Suppressor macrophage treated with lipopolysaccharide for 1 hour (primary cell): ENCODE data around the gene PTCD1.
"Not testable (repeated sequence)": the region's sequence is repeated elsewhere in the genome, so short reads cannot be mapped to it uniquely, and the experiment has no call there.

ENCODE experiments used
- DNase-seq, 3 donors: peaks; one replicate each; pipeline ENCODE4 v3.0.0-alpha.2; 2020 to 2022

PTCD1 gene

GRCh38 chr7:99385564-99385963 is 53.0 kb downstream of the PTCD1 start:
- peak in 1 of 3 donors; percentile 29 for DNase-seq

- peak in 1 of 3 donors; percentile 29 for DNase-seq
Measured at GRCh38 chr7:99384523-99384922, 54.1 kb downstream of the PTCD1 start.

DNA sequence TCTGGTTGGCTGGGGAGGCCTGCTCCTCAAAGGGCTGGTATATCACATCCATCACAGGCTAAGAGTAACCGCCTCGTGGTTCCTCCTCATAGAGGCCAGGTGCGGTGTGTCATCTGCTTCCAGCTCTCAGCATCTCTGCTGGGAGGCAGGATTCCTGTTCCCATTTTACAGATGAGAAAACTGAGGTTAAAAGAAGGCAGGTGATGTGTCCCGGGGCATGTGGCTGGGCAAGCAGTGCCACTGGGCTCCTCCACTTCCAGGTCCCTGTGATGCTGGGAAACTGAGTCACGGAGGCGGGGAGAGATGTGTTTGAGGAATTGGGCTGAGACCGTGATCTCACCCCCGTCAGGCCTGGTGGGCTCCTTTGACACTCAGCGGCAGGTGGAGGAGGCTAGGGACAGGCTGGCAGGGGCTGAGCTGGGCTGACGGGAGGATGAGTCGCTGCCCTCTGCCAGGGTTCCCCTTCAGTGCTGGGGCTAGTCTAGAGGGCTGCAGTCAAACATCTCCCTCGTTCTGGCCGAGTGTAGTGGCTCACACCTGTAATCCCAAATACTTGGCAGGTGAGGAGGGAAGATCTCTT is 54.7 kb downstream of the PTCD1 start:
- DNase-seq, result peak in 1 of 3 donors; percentile 42

DNA sequence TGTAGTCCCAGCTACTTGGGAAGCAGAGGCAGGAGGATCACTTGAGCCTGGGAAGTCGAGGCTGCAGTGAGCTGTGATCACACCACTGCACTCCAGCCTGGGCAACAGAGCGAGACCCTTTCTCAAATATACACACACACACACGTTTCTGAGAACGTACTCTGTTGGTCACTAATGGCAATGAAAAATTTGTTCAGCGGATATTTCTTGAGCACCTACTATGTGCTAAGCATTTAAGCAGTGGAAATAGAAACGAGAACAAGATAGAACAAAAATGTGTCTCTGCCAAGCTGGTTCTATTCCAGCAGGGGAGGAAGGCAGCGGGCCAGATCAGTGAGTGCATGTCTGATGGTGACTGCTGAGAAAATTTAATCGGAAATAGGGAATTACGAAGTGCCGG is 55.4 kb downstream of the PTCD1 start:
- no peak for DNase-seq

GRCh38 chr7:99381664-99382075 is 56.9 kb downstream of the PTCD1 start:
- no peak for DNase-seq

GRCh38 chr7:99380823-99381663 is 57.6 kb downstream of the PTCD1 start:
- peak; percentile 82 to 89 (median 86) for DNase-seq

GRCh38 chr7:99380032-99380822 is 58.4 kb downstream of the PTCD1 start:
- DNase-seq, result peak; percentile 94 to 97 (median 94)

DNA sequence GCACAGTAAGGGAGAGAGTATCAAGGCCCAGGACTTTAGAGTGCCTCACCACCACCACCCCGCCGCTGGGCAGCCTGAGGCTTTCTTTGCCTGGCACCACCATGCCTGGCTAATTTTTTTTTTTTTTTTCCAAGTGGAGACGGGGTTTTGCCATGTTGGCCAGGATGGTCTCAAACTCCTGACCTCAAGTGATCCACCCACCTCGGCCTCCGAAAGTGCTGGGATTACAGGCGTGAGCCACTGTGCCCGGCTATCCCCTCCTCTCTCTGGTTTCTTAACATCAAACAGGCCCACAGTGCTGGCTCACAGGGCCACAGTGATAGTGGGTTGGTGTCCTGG is 58.9 kb downstream of the PTCD1 start:
- DNase-seq, result not testable (repeated sequence)

- peak; percentile 92 to 97 (median 95) for DNase-seq
Measured at GRCh38 chr7:99379043-99379577, 59.5 kb downstream of the PTCD1 start.

DNA sequence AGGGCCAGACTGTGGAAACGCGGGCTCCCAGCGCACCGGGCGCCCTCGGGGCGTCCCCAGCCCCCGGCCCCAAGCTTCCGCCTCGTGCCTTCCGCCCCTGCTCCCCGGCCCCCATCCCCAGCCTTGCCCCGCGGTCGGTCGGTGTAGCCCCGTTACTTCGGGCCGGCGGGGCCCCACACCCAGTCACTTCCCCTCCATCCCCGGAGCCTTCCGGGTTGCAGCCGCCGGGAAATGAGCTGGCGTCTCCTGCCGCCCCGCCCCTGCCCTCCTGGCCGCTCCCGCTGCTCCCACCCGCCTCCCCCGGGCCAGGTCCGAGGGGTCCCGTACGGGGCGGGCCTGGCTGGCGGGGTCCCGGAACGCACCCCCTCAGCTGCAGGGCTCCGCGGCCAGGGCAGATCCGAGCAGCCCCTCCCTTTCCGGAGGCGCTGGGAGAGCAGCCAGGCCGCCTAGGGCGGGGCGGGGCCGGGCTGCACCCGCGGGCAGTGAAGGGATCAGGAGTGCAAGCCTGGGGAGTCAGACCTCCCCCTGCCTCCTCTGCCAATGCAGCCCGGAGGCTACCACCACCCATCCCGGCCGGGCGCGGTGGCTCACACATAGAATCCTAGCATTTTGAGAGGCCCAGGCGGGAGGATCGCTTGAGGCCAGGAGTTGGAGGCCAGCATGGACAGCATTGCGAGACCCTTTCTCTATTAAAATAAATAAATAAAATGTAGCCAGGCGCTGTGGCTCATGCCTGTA is 63.4 kb downstream of the PTCD1 start:
- DNase-seq, result peak; percentile 78 to 89 (median 79)

GRCh38 chr7:99374111-99375064 is 64.2 kb downstream of the PTCD1 start, which contains the start of gene ARPC1B:
Gene ARPC1B, plus strand, starts transcription at chr7:99374730. Its CDS starts 10,985 bp downstream, at chr7:99385715.
- DNase-seq, result peak; percentile 85 to 97 (median 94)

GRCh38 chr7:99373091-99374066 is 65.2 kb downstream of the PTCD1 start:
- DNase-seq, result no peak

DNA sequence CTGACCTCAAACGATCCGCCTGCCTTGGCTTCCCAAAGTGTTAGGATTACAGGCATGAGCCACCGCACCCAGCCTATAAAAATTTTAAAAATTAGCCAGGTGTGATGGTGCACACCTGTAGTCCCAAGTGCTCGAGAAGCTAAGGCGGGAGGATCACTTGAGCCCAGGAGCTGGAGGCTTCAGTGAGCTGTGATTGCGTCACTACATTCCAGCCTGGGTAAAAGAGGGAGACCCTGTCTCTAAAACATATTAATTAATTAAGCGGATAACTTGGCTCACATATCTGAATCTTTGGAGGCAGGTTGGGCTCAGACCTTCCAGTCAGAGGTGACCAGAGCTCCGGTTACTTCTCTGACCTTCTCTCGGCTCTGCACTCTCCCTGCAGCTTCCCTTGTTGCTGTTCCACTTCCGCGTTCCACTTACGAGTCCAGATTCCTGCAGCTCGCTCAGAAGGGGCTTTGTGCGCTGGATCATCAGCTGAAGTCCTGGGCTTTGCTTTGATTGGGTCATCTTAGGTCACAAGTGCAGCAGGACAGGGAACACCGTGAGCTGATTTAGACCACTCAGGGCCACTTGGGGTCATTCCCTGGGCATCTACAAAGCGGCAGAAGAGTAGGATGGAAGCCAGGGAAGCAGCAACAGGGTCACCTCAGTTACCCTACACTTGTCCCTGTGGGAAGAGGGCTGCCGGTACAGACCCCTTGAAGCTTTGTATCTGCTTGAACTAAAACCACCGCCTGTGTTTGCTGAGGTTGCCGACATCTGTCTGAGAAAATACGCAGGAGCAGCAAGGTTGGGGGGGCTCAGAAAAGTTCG is 66.1 kb downstream of the PTCD1 start:
- no peak for DNase-seq

GRCh38 chr7:99371376-99371920 is 67.2 kb downstream of the PTCD1 start:
- DNase-seq, result no peak

- DNase-seq, result no peak
Measured at GRCh38 chr7:99369767-99370391, 68.7 kb downstream of the PTCD1 start.

DNA sequence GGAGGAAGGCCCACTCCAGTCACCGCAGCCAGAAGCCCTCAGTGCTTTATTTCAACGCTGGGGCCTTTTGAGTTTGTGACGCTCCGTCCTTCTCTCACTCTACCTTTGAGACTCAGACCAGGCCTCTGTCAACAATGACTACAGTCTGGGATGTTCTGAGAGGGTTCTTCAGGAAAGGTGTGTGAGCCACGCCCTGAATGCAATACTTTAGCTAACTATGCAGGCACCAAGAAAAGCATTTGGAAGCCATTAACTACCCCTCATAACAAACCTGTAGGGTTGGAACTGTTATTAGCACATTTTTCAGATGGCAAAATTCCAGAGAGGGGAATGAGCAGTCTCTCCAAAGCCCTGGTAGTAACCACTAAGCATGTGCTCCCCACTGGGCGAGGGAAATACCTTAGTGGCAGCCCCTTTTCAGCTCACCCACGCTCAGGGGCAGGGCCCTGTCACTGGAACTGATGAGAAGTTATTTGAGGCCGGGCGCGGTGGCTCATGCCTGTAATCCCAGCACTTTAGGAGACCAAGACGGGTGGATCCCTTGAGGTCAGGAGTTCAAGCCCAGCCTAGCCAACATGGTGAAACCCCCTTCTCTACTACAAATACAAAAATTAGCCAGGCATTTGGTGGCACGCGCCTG is 69.7 kb downstream of the PTCD1 start:
- no peak for DNase-seq
